HepG2 (cell line): ENCODE results near the gene MTX1. TPM values are rescaled to one million over a fixed set of nuclear protein-coding genes. Genes with fewer than 3 reads are reported as not detected.

Experiments
- ATF7-NPFF ChIP-seq: sonication (generic); formaldehyde crosslinking; IDR thresholded peaks from 2 replicates; pipeline ENCODE4 v1.8.1; 2023; ENCODE audit warnings: mild to moderate bottlenecking, low read depth, missing genetic modification reagents, moderate library complexity
- CCDC6 ChIP-seq: sonication (generic); formaldehyde crosslinking; IDR thresholded peaks from 2 replicates; pipeline ENCODE4 v1.8.1; 2022; ENCODE audit warnings: mild to moderate bottlenecking, missing genetic modification reagents, moderate library complexity
- DMTF1 ChIP-seq: sonication (generic); formaldehyde crosslinking; IDR thresholded peaks from 2 replicates; pipeline ENCODE4 v1.4.0; 2020; ENCODE audit warnings: mild to moderate bottlenecking, missing genetic modification reagents
- ELF4 ChIP-seq: sonication (generic); formaldehyde crosslinking; IDR thresholded peaks from 2 replicates; pipeline ENCODE4 v1.5.0; 2020; ENCODE audit warnings: missing genetic modification reagents, mild to moderate bottlenecking, moderate library complexity, borderline replicate concordance
- GTF3A ChIP-seq: sonication (generic); formaldehyde crosslinking; conservative IDR thresholded peaks from 2 replicates; pipeline ENCODE4 v1.4.0; 2020; ENCODE audit warnings: mild to moderate bottlenecking, missing genetic modification reagents
- HNRNPL ChIP-seq: fragments of 200-400 bp; formaldehyde crosslinking; IDR thresholded peaks from 2 replicates; pipeline ENCODE4 v1.6.1; 2017; ENCODE audit warnings: mild to moderate bottlenecking, low read depth, low read length
- IKZF5 ChIP-seq: IDR thresholded peaks from 2 replicates; pipeline ENCODE4 v1.6.1; 2018; ENCODE audit warnings: missing genetic modification reagents, mild to moderate bottlenecking, missing compliant biosample characterization
- IRF9 ChIP-seq: sonication (generic); formaldehyde crosslinking; IDR thresholded peaks from 2 replicates; pipeline ENCODE4 v1.8.0; 2022; ENCODE audit warnings: missing genetic modification reagents, mild to moderate bottlenecking, borderline replicate concordance
- JDP2 ChIP-seq: sonication (generic); formaldehyde crosslinking; IDR thresholded peaks from 2 replicates; pipeline ENCODE4 v1.8.1; 2022; ENCODE audit warnings: missing genetic modification reagents, borderline replicate concordance
- KDM5A ChIP-seq: fragments of 200-600 bp; sonication (generic); IDR thresholded peaks from 2 replicates; pipeline ENCODE4 v1.7.0; 2018; ENCODE audit warnings: antibody characterized with exemption, mild to moderate bottlenecking, low read length, borderline replicate concordance
- NPAS2 ChIP-seq: sonication (generic); formaldehyde crosslinking; IDR thresholded peaks from 2 replicates; pipeline ENCODE4 v1.8.0; 2022; ENCODE audit warnings: mild to moderate bottlenecking, missing genetic modification reagents, borderline replicate concordance
- NR2C2 ChIP-seq: sonication (generic); formaldehyde crosslinking; IDR thresholded peaks from 2 replicates; pipeline ENCODE4 v1.4.0; 2020; ENCODE audit warnings: missing genetic modification reagents, mild to moderate bottlenecking, moderate library complexity, borderline replicate concordance
- NR2F6 ChIP-seq, 2 experiments: IDR thresholded peaks; 2 replicates each; pipeline ENCODE4 v1.6.1; 2016; ENCODE audit warnings: antibody characterized with exemption in 1 of 2, mild to moderate bottlenecking in 1 of 2
- THRA ChIP-seq: sonication (generic); formaldehyde crosslinking; IDR thresholded peaks from 2 replicates; pipeline ENCODE4 v1.4.0; 2020; ENCODE audit warnings: missing genetic modification reagents, borderline replicate concordance
- ZMYM4 ChIP-seq: sonication (generic); formaldehyde crosslinking; IDR thresholded peaks from 2 replicates; pipeline ENCODE4 v1.8.1; 2023; ENCODE audit warnings: mild to moderate bottlenecking, missing genetic modification reagents
- ZNF251 ChIP-seq: sonication (generic); formaldehyde crosslinking; IDR thresholded peaks from 2 replicates; pipeline ENCODE4 v1.9.0; 2021; ENCODE audit warnings: mild to moderate bottlenecking, missing genetic modification reagents
- ZNF275 ChIP-seq: sonication (generic); formaldehyde crosslinking; IDR thresholded peaks from 2 replicates; pipeline ENCODE4 v1.8.0; 2022; ENCODE audit warnings: missing genetic modification reagents, mild to moderate bottlenecking, inconsistent platforms, borderline replicate concordance
- ZNF3 ChIP-seq: IDR thresholded peaks from 2 replicates; pipeline ENCODE4 v1.7.0; 2017; ENCODE audit warnings: inconsistent platforms
- ZNF430 ChIP-seq: sonication (generic); formaldehyde crosslinking; IDR thresholded peaks from 2 replicates; pipeline ENCODE4 v1.9.0; 2021; ENCODE audit warnings: mild to moderate bottlenecking, missing genetic modification reagents
- ZNF484 ChIP-seq: sonication (generic); formaldehyde crosslinking; IDR thresholded peaks from 2 replicates; pipeline ENCODE4 v1.5.1; 2020; ENCODE audit warnings: mild to moderate bottlenecking, low read depth, missing genetic modification reagents, borderline replicate concordance
- ZNF598 ChIP-seq: sonication (generic); formaldehyde crosslinking; IDR thresholded peaks from 2 replicates; pipeline ENCODE4 v1.5.1; 2020; ENCODE audit warnings: mild to moderate bottlenecking, missing genetic modification reagents, borderline replicate concordance
- ZNF670 ChIP-seq: sonication (generic); formaldehyde crosslinking; IDR thresholded peaks from 2 replicates; pipeline ENCODE4 v1.8.0; 2022; ENCODE audit warnings: mild to moderate bottlenecking, missing genetic modification reagents, borderline replicate concordance
- polyA plus RNA-seq, 8 experiments: library from polyadenylated mRNA; depleted of rRNA in 3 of 8; stranded (reverse) in 7 of 8; unstranded in 1 of 8; fragments of >200 nt; fragmentation: Illumina TruSeq in 4 of 8; extraction: Trizol in 4 of 8; gene quantifications; 2 replicates each; pipeline versions ENCODE4 v1.2.1 to v1.2.3, GENCODE V29; 2011 to 2016; ENCODE audit warnings: low read depth in 4 of 8, missing spikeins in 1 of 8, mixed read lengths in 1 of 8; ENCODE audit not compliant: insufficient read depth in 1 of 8
- total RNA-seq, 5 experiments: library from RNA; depleted of rRNA; stranded (reverse); fragments of >200 nt; fragmentation: Illumina TruSeq; extraction: Trizol; gene quantifications; 2 replicates each; pipeline ENCODE4 v1.2.3, GENCODE V29; 2016; ENCODE audit warnings: low read depth in 1 of 5

The MTX1 gene
- total and polyA plus RNA-seq, 2 of the 13 experiments (the other 11 are each of a cell fraction or from before 2014, with no cell fraction given), result 64.5 to 72.6 TPM

- TF ChIP-seq ZNF670, result no peak
- TF ChIP-seq DMTF1 (CRISPR knock-in tag), result no peak
- TF ChIP-seq ZMYM4 (CRISPR knock-in tag), result peak; percentile 96
- no peak for TF ChIP-seq CCDC6 (CRISPR knock-in tag)
- TF ChIP-seq NR2F6 (IDR thresholded peaks at IDR 0.05), result no peak
- TF ChIP-seq NR2F6 (CRISPR knock-in tag; IDR thresholded peaks at IDR 0.05), result 0 out of 2 replicates have a peak, but pooled peaks have one; percentile 61
- peak; percentile 91 for TF ChIP-seq THRA (CRISPR knock-in tag)
- peak; percentile 84 for TF ChIP-seq IKZF5 (CRISPR knock-in tag)
- TF ChIP-seq ZNF598 (CRISPR knock-in tag), result no peak
- TF ChIP-seq ZNF430, result peak; percentile 55; the same call in 1 of the 2 replicates
- 0 out of 2 replicates have a peak, but pooled peaks have one; percentile 29 for TF ChIP-seq ATF7-NPFF (CRISPR knock-in tag)
- TF ChIP-seq HNRNPL, result peak; percentile 70; the same call in 1 of the 2 replicates
- peak; percentile 70 for TF ChIP-seq IRF9
- TF ChIP-seq NR2C2 (CRISPR knock-in tag), result peak; percentile 81
- TF ChIP-seq ZNF251 (CRISPR knock-in tag), result no peak
- no peak for TF ChIP-seq ZNF484
- peak; percentile 88 for TF ChIP-seq KDM5A
- TF ChIP-seq ZNF275 (CRISPR knock-in tag), result peak; percentile 75; the same call in 1 of the 2 replicates
- no peak for TF ChIP-seq NPAS2 (CRISPR knock-in tag)
- no peak for TF ChIP-seq ELF4
- no peak for TF ChIP-seq JDP2 (CRISPR knock-in tag)
- TF ChIP-seq GTF3A (CRISPR knock-in tag), result no peak
- no peak for TF ChIP-seq ZNF3 (CRISPR knock-in tag)
These were observed 35.6 kb upstream of the MTX1 start, which contains the start of gene KRTCAP2 (continued) for GRCh38 chr1:155172732-155173477.
